GM23338 (cell line): ENCODE measurements around the gene MAN1B1. TPM values are rescaled to one million over a fixed set of nuclear protein-coding genes. Genes with fewer than 3 reads are reported as not detected.

ENCODE experiments used
- ATAC-seq: fragments of 200-7000 bp; cut with Tn5 transposase; 3 replicates; pipeline ENCODE4 v1.9.1; 2020
- DNase-seq: peaks from one replicate; pipeline ENCODE4 v3.0.0-alpha.2; 2015; ENCODE audit warnings: low spot score
- H2AFZ ChIP-seq: fragments of 200-600 bp; sonication (generic); 2 replicates; pipeline ENCODE4 v1.8.0; 2016; ENCODE audit warnings: antibody characterized with exemption, mild to moderate bottlenecking, moderate library complexity
- H3F3A ChIP-seq: fragments of 200-600 bp; sonication (generic); replicated peaks from 2 replicates; pipeline ENCODE4 v1.8.0; 2017; ENCODE audit warnings: antibody characterized with exemption, mixed run types, low read depth
- H3K27ac ChIP-seq: fragments of 200-600 bp; sonication (generic); 2 replicates; pipeline ENCODE4 v1.6.1; 2016; ENCODE audit warnings: low read depth
- H3K27me3 ChIP-seq: fragments of 200-600 bp; sonication (generic); 2 replicates; pipeline ENCODE4 v1.8.0; 2016; ENCODE audit warnings: mild to moderate bottlenecking, mixed run types, moderate library complexity; ENCODE audit not compliant: insufficient read depth
- H3K36me3 ChIP-seq: fragments of 200-600 bp; sonication (generic); 2 replicates; pipeline ENCODE4 v1.8.0; 2016; ENCODE audit warnings: mild to moderate bottlenecking; ENCODE audit not compliant: insufficient read depth
- H3K4me1 ChIP-seq: fragments of 200-600 bp; sonication (generic); 2 replicates; pipeline ENCODE4 v1.8.0; 2016; ENCODE audit warnings: mild to moderate bottlenecking, moderate library complexity; ENCODE audit not compliant: insufficient read depth
- H3K4me2 ChIP-seq: fragments of 200-600 bp; sonication (generic); 2 replicates; pipeline ENCODE4 v1.7.1; 2017; ENCODE audit warnings: mixed run types
- H3K4me3 ChIP-seq: fragments of 200-600 bp; sonication (generic); 2 replicates; pipeline ENCODE4 v1.6.1; 2016; ENCODE audit warnings: mixed run types
- H3K79me2 ChIP-seq: fragments of 200-600 bp; sonication (generic); replicated peaks from 2 replicates; pipeline ENCODE4 v1.8.0; 2017; ENCODE audit warnings: mild to moderate bottlenecking; ENCODE audit not compliant: insufficient read depth
- H3K9me2 ChIP-seq: fragments of 200-600 bp; sonication (generic); 2 replicates; pipeline ENCODE4 v1.8.0; 2017; ENCODE audit not compliant: insufficient read depth
- H4K20me1 ChIP-seq: fragments of 200-600 bp; sonication (generic); replicated peaks from 2 replicates; pipeline ENCODE4 v1.8.0; 2017; ENCODE audit warnings: mild to moderate bottlenecking; ENCODE audit not compliant: insufficient read depth
- H3K27ac Mint-ChIP-seq: 2 replicates; pipeline ENCODE4 v1.8.0; 2020; ENCODE audit warnings: inconsistent platforms, mild to moderate bottlenecking, moderate library complexity, mixed read lengths
- H3K27me3 Mint-ChIP-seq: 3 replicates; pipeline ENCODE4 v1.8.0; 2022; ENCODE audit warnings: low read depth, mild to moderate bottlenecking, moderate library complexity, mixed read lengths, inconsistent platforms; ENCODE audit not compliant: insufficient read depth, poor library complexity
- H3K36me3 Mint-ChIP-seq: 3 replicates; pipeline ENCODE4 v1.8.0; 2021; ENCODE audit warnings: low read depth, mild to moderate bottlenecking, inconsistent platforms, moderate library complexity, mixed read lengths
- H3K4me1 Mint-ChIP-seq: 3 replicates; pipeline ENCODE4 v1.8.0; 2020; ENCODE audit warnings: mild to moderate bottlenecking, inconsistent platforms, mixed read lengths
- H3K4me3 Mint-ChIP-seq: 3 replicates; pipeline ENCODE4 v1.8.0; 2021; ENCODE audit warnings: moderate library complexity, mild to moderate bottlenecking, inconsistent platforms, mixed read lengths
- H3K9me3 Mint-ChIP-seq: 3 replicates; pipeline ENCODE4 v1.8.0; 2020; ENCODE audit warnings: moderate library complexity, mild to moderate bottlenecking, inconsistent platforms, mixed read lengths
- CREB1 ChIP-seq: fragments of 250-450 bp; sonication (Bioruptor Pico); IDR thresholded peaks from 2 replicates; pipeline ENCODE4 v1.5.0; 2020; ENCODE audit warnings: low read depth, mild to moderate bottlenecking, moderate library complexity
- EZH2 ChIP-seq: fragments of 200-600 bp; sonication (generic); IDR thresholded peaks from one replicate; pipeline ENCODE4 v1.8.0; 2017; ENCODE audit warnings: antibody characterized with exemption, mild to moderate bottlenecking, low read depth; ENCODE audit not compliant: unreplicated experiment
- JUNB ChIP-seq: IDR thresholded peaks from one replicate; pipeline ENCODE4 v1.6.1; 2016; ENCODE audit warnings: antibody characterized with exemption; ENCODE audit not compliant: unreplicated experiment
- STAT1 ChIP-seq: IDR thresholded peaks from one replicate; pipeline ENCODE4 v1.6.1; 2016; ENCODE audit warnings: antibody characterized with exemption; ENCODE audit not compliant: unreplicated experiment
- ZNF331 ChIP-seq: fragments of 250-450 bp; sonication (Bioruptor Pico); IDR thresholded peaks from 2 replicates; pipeline ENCODE4 v1.5.0; 2020; ENCODE audit warnings: low read depth, mild to moderate bottlenecking, moderate library complexity
- ZNF462 ChIP-seq: fragments of 250-450 bp; sonication (Bioruptor Pico); IDR thresholded peaks from 2 replicates; pipeline ENCODE4 v1.5.0; 2020; ENCODE audit warnings: mild to moderate bottlenecking, moderate library complexity
- polyA plus RNA-seq: library from polyadenylated mRNA; unstranded; fragments of >200 nt; fragmentation: Nextera tagmentation; extraction: Ambion mirVana; gene quantifications from 2 replicates; pipeline ENCODE4 v1.2.1, GENCODE V29; 2016
- total RNA-seq: library from RNA; depleted of rRNA; stranded (reverse); fragments of >200 nt; shearing (Covaris generic); gene quantifications from 2 replicates; pipeline ENCODE4 v1.2.3, GENCODE V29; 2014

Gene MAN1B1
- total and polyA plus RNA-seq, 2 experiments from 2014 or later, result 15.7 to 39.9 TPM

- Mint-ChIP-seq H3K4me1 (no peaks in the 10 kb centered on the region), H3K27ac (no peak overlapping the region), H3K36me3 (0 out of 3 replicates have a peak, but pooled peaks cover 3% of the 10 kb centered on the region), H3K9me3 (no peaks in the 10 kb centered on the region), H3K4me3 (no peak overlapping the region), H3K27me3 (peaks cover 23% of the 10 kb centered on the region)
- no peak overlapping the region for H3K27ac ChIP-seq
- TF ChIP-seq ZNF331 (no peak), CREB1 (CRISPR knock-in tag) (no peak), JUNB (no peak), EZH2 (no peak)
- no peak overlapping the region for H2AFZ ChIP-seq
- H3K36me3 ChIP-seq, result no peaks in the 10 kb centered on the region
- no peaks in the 10 kb centered on the region for H3F3A ChIP-seq
- H3K9me2 ChIP-seq, result no peaks in the 10 kb centered on the region
- no peak overlapping the region for H3K4me2 ChIP-seq
- no peaks in the 10 kb centered on the region for H4K20me1 ChIP-seq
- no peak for ATAC-seq
- H3K4me3 ChIP-seq, result no peak overlapping the region
- H3K4me1 ChIP-seq, result no peaks in the 10 kb centered on the region; the same call in 1 of the 2 replicates
- peaks cover 34% of the 10 kb centered on the region for H3K27me3 ChIP-seq
- DNase-seq, result no peak
- H3K79me2 ChIP-seq, result no peaks in the 10 kb centered on the region
These were observed 24.4 kb downstream of the MAN1B1 start for GRCh38 chr9:137110911-137111787.

GRCh38 chr9:137111788-137112563, 25.2 kb downstream of the MAN1B1 start:
- Mint-ChIP-seq H3K9me3 (no peaks in the 10 kb centered on the region), H3K4me1 (no peaks in the 10 kb centered on the region), H3K27ac (no peak overlapping the region), H3K36me3 (0 out of 3 replicates have a peak, but pooled peaks cover 3% of the 10 kb centered on the region), H3K27me3 (peaks cover 23% of the 10 kb centered on the region), H3K4me3 (no peak overlapping the region)
- Histone ChIP-seq H4K20me1 (no peaks in the 10 kb centered on the region), H3K27me3 (peaks cover 42% of the 10 kb centered on the region), H3K4me3 (no peak overlapping the region), H3K4me1 (no peaks in the 10 kb centered on the region; the same call in 1 of the 2 replicates), H3K27ac (no peak overlapping the region), H3K36me3 (no peaks in the 10 kb centered on the region), H2AFZ (no peak overlapping the region), H3K79me2 (no peaks in the 10 kb centered on the region), H3K9me2 (no peaks in the 10 kb centered on the region), H3F3A (no peaks in the 10 kb centered on the region), H3K4me2 (no peak overlapping the region)
- DNase-seq, result no peak
- TF ChIP-seq ZNF331, result no peak
- TF ChIP-seq ZNF462, result no peak
- no peak for TF ChIP-seq STAT1
- no peak for ATAC-seq
